CMK (cell line): Measurements from ENCODE around the gene PTRH2.

ENCODE experiments used
- DNase-seq: peaks from one replicate; pipeline ENCODE4 v3.0.0-alpha.2; 2010; ENCODE audit warnings: low read depth

Gene PTRH2

GRCh38 chr17:59719526-59719925 lies 12.3 kb upstream of the PTRH2 start:
- DNase-seq: no peak

- DNase-seq: no peak
Observed at GRCh38 chr17:59716427-59716826, 9.2 kb upstream of the PTRH2 start.

GRCh38 chr17:59714255-59714654 lies 7.0 kb upstream of the PTRH2 start:
- no peak for DNase-seq

GRCh38 chr17:59712862-59713261 lies 5.6 kb upstream of the PTRH2 start:
- DNase-seq: no peak

DNA sequence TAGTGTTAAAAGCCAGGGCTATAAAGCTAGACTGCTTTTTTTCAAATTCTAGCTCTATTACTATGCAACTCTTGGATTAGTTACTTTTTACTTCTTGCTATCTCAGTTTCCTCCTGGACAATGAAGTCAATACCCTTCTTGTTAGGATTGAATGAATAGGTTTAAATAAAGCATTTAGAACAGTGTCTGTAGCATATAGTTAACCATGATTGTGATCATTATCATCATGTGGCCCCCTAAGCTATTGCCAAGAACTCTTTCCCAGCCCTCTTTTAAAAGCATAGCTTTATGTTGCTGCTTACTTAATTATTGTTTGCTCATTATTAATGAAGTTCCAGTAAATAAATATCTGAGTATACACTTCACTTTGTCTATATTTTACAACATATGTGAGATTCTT lies 4.7 kb upstream of the PTRH2 start:
- DNase-seq: no peak

- no peak for DNase-seq
Observed at GRCh38 chr17:59707971-59708430, 771 bp upstream of the PTRH2 start.

- DNase-seq: no peak
Observed at GRCh38 chr17:59702304-59702703, 4.9 kb downstream of the PTRH2 start.

DNA sequence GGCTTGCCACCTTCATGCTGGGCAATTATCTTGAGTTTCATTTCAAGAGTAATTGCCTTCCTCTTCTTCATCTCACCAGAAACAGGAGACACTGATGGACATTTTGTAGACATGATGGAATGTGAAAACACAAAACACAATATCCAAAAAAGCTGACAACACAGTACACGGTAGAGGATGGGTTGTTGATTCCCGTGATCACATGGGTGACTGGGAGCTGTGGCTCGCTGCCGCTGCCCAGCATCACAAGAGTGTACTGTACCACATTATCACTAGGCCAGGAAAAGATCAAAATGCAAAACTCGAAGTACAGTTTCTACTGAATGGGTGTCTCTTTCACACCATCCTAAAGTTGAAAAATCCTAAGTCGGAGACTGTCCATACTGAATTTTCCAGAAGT lies 7.4 kb downstream of the PTRH2 start:
- DNase-seq: no peak

DNA sequence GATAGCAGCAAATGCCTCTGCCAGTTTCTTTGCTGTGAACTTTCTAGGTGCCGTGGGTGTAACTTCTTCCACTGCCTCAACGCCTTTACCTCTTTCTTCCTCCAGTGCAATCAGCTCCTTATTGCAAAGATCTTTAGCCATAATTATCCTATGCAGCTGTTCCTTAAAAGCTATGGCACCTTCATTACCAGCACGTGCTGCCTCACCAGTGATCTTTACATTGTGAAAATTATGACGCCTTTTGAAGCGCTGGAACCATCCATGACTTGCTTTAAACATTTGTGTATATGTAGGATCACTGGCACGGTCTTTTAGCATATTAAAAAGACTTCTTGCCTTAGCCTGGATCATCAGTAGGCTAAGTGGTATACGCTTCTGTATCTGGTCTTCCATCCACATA lies 8.0 kb downstream of the PTRH2 start:
- no peak for DNase-seq

DNA sequence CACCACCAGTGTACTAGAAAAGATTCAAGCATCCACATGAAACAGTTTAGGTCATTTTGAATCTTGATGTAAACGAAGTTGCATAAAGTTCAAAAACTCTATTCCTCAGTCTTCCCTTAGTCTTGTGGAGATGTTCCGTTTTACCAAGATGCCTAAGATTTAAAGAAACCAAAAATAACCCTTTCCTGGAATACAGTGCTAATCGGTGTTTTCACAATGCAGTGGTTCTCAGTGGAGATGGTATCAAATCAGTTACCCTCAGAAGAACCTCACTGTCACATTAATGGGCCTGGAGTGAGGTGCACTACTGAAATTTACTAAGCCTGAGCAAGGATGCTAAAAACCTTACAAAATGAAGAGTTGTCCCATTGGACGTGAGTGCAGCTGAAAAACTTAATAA lies 9.1 kb downstream of the PTRH2 start:
- DNase-seq: no peak

DNA sequence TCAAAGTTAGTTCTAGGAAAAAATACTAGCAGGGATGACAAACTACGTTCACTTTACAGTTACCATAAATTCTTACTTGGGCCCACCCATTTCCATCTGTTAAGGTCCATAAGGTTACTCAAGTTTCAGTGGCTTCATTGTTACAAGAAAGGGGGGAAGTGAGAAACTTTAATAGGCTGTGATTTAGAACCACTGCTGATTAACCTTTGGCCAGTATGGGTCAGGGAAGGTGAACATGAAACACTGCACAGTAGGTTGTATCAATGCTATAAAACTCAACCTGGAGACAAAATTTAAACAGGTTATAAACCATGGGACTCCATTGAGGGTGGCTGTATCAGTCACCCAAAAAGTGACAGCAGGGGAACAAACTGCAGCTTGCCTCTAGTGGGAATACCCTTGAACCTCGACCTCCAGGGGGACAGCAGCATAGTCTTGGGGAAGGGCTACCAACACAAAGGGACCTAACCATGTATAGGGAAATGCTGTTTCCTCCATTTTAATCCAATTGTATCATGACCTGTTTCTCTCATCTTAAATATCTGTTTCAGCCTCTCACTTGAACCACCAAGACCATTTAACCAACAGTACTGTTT lies 10.4 kb downstream of the PTRH2 start:
- no peak for DNase-seq

DNA sequence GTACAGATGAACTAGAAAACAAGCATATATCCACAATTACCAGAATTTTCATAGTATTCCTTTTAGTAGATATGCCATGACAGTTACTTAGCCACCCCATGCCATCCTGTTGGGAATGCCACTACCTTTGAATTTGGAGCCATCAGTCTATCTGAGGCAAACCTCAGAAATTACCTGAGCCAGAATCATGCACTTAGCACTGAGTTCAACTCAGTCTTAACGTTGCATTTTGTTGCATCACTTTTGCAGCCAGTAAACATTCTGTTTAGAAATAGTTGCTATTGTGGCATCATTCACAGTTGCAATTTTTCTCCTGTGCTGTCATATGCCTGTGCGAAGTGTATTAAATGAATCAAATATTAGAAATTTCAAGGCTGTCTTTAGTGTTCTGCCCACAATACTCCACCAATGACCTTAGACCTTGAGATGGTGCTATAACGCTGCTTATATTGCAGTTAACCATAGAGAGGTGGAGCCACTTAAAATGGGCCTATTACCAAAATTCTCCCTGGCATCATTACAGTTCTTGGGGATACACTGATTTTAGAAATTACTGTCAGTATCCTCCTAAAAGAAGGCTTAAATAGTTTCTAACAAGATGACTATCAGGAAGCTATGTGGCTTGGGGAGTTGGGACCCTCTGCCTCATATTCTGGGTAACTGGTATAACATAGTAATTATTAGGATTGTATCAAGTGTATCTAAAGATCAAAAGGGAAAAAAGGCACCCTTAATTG lies 11.1 kb downstream of the PTRH2 start:
- no peak for DNase-seq

DNA sequence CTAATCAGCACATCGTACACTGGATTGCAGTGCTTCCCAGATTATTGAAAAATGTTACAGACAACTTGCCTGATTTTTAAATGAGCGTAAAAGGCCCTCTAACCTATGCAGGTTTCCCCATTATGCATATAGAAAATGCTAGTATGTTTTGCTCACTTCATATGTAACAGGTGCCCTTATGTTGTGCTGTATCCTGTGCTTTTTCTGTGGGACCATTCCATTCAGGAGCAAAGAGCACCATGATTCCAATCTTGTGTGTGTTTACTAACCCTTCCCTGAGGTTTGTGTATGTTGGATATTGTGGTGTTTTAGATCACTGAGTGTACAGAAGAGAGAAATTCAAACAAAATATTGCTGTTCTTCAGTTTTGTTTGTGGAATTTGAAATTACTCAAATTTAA lies 12.9 kb downstream of the PTRH2 start:
- DNase-seq: no peak

- DNase-seq: no peak
Observed at GRCh38 chr17:59693582-59693981, 13.6 kb downstream of the PTRH2 start.

DNA sequence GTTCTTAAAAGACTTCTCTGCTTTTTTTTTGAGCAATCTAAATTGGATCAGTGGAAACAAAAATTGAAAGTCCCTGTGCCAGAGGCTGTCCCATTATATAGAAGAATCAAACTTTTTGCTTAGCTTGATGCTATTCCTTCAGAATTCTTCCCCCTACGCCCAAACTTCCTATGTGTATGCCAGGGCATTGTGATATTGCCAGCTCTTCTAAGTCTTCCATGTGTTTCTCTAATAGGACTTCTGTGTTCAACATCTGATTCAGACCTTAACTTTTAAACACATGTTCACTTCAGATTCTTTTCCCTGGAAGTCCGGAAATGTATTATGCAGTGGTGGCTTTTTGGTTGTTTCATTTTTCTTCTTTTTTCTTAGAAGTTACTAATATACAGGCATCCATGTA lies 18.7 kb downstream of the PTRH2 start:
- no peak for DNase-seq

DNA sequence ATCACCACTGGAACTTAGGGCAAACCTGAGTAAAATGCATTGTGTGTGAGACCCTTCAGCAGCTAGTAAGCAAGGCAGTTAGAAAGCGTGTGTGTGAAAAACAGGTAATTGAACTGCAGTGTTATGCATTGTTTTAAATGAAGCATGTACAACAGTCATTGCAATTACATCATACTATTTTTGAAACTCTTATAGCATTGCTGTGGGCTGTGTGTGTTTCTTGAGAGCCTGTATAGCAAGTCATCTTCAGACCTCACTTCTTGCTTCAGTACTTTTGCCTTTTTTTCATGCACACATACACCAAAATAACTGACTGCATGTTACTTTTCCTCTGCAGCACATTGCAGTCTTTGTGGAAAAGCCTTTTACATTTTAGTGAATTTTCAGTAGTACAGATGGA lies 19.2 kb downstream of the PTRH2 start:
- no peak for DNase-seq

DNA sequence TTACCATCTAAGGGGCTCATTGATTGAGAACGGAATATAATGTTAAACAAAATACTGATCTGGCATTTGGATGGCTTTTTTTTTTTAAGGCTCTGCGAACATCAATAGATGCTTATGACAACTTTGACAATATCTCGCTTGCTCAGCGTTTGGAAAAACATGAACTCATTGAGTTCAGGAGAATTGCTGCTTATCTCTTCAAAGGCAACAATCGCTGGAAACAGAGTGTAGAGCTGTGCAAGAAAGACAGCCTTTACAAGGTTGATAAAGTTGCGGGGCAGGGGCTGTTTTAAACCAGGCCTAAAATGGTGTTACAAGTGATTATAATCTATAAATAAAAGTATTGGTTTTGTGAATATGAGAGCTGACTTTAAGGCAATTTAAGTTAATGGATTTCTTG lies 22.3 kb downstream of the PTRH2 start:
- peak; percentile 62 for DNase-seq

DNA sequence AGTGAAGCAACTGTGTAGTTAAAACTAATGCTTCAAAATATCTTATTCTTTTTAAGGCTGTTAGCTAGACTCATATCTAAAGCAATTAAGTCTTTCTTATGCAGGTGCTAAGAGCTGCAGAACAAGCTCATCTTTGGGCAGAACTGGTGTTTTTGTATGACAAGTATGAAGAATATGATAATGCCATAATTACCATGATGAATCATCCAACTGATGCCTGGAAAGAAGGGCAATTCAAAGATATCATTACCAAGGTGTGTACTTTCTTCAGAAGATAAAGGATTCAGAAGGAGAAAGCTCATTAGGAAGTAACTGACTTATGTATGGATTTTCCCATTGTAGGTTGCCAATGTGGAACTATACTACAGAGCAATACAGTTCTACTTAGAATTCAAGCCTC lies 23.9 kb downstream of the PTRH2 start:
- no peak for DNase-seq

GRCh38 chr17:59680314-59680713 lies 26.9 kb downstream of the PTRH2 start:
- no peak for DNase-seq

- no peak for DNase-seq
Observed at GRCh38 chr17:59678918-59679317, 28.3 kb downstream of the PTRH2 start.

DNA sequence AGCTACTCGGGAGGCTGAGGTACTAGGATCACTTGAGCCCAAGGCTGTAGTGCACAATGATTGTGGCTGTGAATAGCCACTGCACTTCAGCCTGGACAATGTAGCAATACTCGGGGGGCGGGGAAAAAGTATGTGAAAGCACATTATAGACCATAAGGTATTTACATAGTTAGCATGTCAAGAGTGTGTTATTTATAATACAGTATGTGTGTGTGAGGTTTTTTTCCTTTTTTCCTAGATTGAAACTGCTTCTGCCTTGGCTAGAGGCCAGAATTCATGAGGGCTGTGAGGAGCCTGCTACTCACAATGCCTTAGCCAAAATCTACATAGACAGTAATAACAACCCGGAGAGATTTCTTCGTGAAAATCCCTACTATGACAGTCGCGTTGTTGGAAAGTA lies 30.5 kb downstream of the PTRH2 start:
- DNase-seq: no peak

DNA sequence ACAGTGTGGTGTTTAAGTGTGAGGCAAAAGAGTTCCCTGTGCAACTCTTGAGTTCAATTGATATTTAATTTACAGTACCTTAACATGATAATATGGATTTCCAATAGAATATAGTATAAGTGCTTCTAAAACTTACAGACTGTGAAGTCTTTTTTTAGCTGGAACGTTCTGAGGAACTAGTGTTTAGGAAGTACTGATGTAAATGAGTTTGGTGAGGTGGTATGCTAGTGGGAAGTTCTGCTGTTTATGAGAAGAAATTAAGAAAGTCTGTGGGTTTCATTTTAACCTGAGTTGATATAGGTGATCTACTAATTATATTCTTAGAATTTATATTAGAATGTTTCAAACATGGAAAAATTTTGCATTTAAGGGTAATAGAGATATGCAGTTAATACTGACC lies 32.0 kb downstream of the PTRH2 start:
- no peak for DNase-seq

GRCh38 chr17:59671386-59671785 lies 35.8 kb downstream of the PTRH2 start:
- no peak for DNase-seq

GRCh38 chr17:59669944-59670343 lies 37.3 kb downstream of the PTRH2 start:
- no peak for DNase-seq
